Measurements from ENCODE around the gene NTRK3.

DNA sequence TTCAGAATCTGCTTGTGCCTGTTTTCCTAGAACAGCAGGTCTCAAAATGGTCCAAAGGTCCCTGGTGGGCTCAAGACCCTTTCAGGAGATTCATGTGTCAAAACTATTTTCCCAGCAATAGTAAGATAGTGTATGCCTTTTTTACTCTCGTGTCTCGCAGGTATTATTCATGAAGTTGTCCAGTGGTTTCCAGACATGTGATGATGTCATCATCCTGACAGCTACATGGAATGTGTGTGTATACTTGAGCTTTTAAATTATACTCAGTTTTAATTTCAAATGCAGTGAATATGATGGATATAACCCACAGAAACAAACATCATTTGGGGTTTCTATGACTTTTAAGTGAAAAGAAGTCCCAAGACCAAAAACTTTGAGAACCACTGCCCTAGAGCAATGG lies 288.6 kb downstream of the NTRK3 start:
- TF ChIP-seq CTCF (IDR thresholded peaks at IDR 0.05; ENCODE audit: low read depth, low read length, poor library complexity, severe bottlenecking) (no peak), EZH2phosphoT487 (IDR thresholded peaks at IDR 0.05; ENCODE audit: borderline replicate concordance, low read length) (no peak)
